Subcutaneous adipose tissue (tissue), 4 donors: ENCODE results near the gene CFAP299. TPM values are rescaled to one million over a fixed set of nuclear protein-coding genes. Genes with fewer than 3 reads are reported as not detected.

Experiments
- total RNA-seq, 4 donors: library from RNA; depleted of rRNA; stranded (reverse); fragments of >200 nt; gene quantifications; one replicate each; pipeline ENCODE4 v1.1.0, GENCODE V29; 2016
- TF ChIP-seq, protein P1 (sequence below): fragments of 450-650 bp; IDR thresholded peaks from one replicate; pipeline ENCODE4 v1.5.1; 2016; ENCODE audit warnings: low read depth, mild to moderate bottlenecking, control low read depth, antibody characterized with exemption, moderate library complexity

The CFAP299 gene
- total RNA-seq, 4 donors from 2014 or later = not detected

DNA sequence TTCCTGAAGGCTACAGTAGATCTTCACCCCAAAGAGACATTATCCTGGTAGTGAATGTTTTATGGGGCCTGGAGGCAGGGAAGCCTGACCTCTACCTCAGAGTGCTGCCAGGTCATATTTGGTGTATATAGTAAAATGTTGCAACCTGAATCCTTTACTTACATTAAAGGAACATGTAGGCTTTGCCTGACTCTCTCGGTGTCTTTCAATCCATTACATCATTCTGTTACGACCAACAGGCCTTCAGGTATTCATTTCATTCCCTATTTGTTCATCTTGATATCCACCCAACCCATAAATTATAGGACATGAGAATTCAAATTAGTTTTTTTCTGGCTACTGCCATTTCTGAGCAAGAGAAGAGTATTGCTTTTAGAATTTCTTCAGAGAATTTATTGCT, 116.5 kb downstream of the CFAP299 start:
- TF ChIP-seq, protein P1, sequence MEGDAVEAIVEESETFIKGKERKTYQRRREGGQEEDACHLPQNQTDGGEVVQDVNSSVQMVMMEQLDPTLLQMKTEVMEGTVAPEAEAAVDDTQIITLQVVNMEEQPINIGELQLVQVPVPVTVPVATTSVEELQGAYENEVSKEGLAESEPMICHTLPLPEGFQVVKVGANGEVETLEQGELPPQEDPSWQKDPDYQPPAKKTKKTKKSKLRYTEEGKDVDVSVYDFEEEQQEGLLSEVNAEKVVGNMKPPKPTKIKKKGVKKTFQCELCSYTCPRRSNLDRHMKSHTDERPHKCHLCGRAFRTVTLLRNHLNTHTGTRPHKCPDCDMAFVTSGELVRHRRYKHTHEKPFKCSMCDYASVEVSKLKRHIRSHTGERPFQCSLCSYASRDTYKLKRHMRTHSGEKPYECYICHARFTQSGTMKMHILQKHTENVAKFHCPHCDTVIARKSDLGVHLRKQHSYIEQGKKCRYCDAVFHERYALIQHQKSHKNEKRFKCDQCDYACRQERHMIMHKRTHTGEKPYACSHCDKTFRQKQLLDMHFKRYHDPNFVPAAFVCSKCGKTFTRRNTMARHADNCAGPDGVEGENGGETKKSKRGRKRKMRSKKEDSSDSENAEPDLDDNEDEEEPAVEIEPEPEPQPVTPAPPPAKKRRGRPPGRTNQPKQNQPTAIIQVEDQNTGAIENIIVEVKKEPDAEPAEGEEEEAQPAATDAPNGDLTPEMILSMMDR = no peak

DNA sequence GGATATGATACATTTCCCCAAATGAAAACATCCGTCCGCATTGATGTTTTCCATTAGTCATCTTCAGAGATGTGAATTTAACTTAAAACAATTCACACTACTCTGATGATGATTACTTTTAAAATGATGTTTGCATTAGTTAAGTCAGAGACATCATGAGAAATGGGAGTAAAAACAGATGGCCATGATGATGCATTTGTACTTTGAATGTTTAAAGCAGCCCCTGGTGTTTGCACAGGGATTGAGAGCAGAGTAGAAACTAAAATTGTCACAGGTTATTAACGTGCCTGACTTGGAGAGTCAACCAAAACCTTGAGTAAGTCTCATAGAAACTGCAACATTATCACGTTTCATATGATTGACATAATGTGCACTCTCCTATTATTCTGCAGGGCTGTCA, 117.2 kb downstream of the CFAP299 start:
- TF ChIP-seq, protein P1 = no peak

DNA sequence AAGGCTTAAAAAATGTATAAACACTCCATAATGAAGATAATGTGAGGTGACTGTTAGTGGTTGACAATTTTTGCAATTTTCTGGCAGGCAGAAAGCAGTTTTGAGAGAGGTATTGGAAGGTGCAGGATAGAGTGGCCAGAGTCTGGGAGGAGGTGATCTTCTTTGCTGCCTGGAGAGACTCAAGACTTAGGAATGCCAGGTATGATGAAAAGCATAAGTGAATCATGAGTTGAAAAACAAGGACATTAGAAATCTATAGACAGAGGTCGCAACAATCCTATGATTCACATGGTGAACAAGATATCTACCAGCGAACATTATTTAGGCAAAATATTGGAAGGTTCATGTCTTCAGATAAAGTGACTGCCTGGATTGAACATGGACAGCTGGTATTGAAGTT, 118.5 kb downstream of the CFAP299 start:
- TF ChIP-seq, protein P1 = no peak

DNA sequence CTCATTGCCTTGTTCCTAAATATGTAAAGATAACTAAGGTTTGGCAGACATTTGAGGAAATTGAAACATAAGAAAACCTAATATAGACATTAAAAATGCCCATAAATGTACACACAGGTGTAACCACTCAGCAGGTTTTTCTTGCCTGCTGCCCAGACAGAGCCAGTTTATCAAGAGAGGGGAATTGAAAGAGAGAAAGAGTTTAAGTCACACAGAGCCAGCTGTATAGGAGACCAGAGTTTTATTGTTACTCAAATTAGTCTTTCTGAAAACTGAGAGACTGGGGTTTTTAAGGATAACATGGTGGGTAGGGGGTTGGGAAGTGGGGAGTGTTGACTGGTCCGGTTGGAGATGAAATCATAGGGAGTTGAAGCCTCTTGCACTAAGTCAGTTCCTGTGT, 119.0 kb downstream of the CFAP299 start:
- TF ChIP-seq, protein P1 = no peak

DNA sequence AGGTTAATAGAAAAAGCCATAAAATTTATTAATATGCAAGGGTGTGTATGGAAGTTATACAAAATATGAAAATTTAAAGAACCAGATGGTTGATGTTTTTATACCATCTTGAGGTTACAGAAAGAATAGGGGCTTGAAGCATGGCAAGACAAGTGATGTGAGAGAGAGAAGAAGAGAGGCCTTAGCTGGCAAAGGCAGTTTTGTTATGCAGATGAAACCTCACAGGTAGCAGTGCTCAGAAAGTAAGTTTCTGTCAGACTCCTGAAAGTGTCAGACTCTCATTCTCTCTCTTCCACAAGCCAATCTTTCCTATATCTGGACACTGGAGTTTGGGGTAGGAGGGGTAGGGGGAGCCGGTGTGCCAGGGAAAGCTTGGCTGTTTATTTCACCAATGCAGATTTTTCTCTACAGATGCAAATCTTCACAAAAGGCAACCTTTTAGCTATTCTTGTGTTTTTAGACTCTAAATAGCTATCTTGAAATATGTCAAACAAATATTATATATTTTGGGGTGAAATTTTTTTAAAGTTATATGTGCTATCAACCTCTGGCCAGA, 124.5 kb downstream of the CFAP299 start:
- TF ChIP-seq, protein P1 = no peak

DNA sequence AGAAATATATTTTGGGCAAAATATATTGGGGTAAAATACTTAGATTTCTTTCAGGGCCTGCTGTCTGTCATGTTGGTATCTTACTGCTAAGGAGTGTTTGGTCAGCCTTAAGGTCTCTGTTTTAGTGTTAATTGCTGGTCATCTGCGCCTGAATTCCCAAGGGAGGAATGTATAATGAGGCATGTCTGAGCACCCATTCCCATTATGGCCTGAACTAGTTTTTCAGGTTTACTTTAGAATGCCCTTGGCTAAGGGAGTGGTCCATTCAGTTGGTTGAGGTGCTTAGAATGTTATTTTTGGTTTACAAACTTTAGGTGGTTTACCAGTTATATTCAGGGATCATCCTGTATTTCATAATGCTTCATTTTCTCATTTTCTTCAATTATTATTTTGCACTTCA, 125.9 kb downstream of the CFAP299 start:
- TF ChIP-seq, protein P1 = no peak

DNA sequence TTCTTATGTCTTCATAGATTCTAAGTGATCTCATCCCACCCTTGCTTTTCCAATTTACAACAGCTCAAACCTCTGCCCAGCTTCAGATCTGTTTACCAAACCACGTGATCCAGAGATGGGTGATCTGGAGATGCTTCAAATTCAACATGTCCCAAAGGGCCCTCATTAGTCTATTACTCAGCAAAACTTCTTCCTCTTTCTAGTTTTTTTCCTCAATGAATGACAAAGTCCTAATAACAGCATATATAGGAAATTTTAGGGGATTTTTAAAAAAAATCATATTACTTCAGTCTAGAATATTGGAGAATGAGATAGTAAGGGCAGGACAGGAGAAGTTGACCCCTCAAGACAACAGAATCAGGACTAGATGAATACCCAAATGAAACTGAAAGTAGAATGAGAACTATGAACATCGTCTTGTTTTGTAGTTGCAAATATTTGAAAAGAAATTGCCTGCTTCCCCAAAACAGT, 127.1 kb downstream of the CFAP299 start:
- TF ChIP-seq, protein P1 = no peak
